Measurements from ENCODE around the gene LRRC45. TPM values are rescaled to one million over a fixed set of nuclear protein-coding genes. Genes with fewer than 3 reads are reported as not detected.

The LRRC45 gene
- total RNA-seq, 1 experiment from 2014 or later: 34.3 TPM

DNA sequence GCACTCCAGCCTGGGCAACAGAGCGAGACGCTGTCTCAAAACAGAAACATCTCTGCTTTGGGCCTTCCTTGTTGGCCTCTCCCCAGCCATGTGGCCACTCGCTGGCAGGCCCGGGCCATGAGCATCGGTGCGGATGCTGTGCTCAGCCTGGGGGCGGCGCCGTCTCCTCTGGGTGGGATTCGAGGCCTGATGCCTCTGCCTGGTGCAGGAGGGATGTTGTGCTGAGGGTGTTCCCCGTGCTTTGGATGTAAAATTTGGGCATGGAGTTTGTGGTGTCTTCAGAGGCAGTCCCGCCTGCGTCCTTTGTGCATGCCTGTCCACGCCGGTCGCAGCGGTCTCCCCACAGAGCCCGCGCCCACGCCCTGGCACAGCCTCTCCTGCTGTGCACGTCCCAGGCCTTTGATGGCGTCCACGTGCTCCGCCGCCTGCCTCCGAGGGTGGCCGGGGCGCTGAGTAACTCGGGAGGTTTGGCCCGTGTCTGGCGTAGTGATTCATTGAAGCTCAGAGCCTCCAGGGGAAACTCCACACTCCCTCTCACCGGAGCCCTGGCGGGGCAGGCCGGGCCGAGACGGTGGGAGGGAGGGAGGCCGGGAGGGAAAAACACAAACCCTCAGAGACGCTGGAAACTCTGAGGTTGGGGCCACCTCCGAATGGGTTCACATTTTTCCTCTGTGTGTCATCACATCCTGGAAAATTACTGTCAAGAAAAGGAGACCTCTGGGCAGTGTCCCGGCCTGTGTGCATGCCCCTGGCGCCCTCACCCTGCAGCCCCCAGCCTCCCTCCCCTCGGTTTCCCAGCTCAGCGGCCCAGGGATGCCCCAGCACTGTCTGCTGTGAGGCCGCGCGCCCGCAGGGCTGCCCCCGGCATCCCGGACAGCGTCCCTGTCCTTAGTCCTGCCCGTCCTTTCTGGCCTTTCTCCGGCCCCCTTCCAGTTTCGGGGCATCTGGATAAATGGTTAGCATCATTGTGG, 19.4 kb upstream of the LRRC45 start:
- no peaks in the 10 kb centered on the region for H3K9me3 ChIP-seq (ENCODE audit: low read depth, low read length, poor library complexity, severe bottlenecking)
- intact Hi-C loops (cut with micrococcal nuclease; ENCODE audit: unreplicated experiment): no loop called here
- no peak overlapping the region for H3K27ac ChIP-seq (ENCODE audit: low read depth, low read length, poor library complexity, severe bottlenecking)
- H3K27me3 ChIP-seq (replicated peaks; ENCODE audit: insufficient read depth, low read depth, low read length, poor library complexity): no peaks in the 10 kb centered on the region
- ChIA-PET POLR2A (ENCODE audit: low non-redundant PET) (interaction anchor here (0.6 kb wide), 1 partner anchor 428 kb away, joined by 4 read pairs; no protein-coding TSS in a partner anchor), CTCF (interaction anchor here (0.6 to 0.7 kb wide), 2 partner anchors 16 to 29 kb away, joined by 3 to 6 read pairs; no protein-coding TSS in a partner anchor)
- H3K4me3 ChIP-seq (ENCODE audit: low read depth, low read length, poor library complexity, severe bottlenecking): no peak overlapping the region
- BruUV-seq (replicated peaks): no TSS peak
- peaks cover 9% of the 10 kb centered on the region for H3K4me1 ChIP-seq (ENCODE audit: insufficient read depth, low read length, poor library complexity, severe bottlenecking)
- no peaks in the 10 kb centered on the region for H3K36me3 ChIP-seq (ENCODE audit: insufficient read depth, low read length, poor library complexity, severe bottlenecking)
- peak; percentile 76 for DNase-seq (ENCODE audit: low spot score)
- TF ChIP-seq, protein P1, sequence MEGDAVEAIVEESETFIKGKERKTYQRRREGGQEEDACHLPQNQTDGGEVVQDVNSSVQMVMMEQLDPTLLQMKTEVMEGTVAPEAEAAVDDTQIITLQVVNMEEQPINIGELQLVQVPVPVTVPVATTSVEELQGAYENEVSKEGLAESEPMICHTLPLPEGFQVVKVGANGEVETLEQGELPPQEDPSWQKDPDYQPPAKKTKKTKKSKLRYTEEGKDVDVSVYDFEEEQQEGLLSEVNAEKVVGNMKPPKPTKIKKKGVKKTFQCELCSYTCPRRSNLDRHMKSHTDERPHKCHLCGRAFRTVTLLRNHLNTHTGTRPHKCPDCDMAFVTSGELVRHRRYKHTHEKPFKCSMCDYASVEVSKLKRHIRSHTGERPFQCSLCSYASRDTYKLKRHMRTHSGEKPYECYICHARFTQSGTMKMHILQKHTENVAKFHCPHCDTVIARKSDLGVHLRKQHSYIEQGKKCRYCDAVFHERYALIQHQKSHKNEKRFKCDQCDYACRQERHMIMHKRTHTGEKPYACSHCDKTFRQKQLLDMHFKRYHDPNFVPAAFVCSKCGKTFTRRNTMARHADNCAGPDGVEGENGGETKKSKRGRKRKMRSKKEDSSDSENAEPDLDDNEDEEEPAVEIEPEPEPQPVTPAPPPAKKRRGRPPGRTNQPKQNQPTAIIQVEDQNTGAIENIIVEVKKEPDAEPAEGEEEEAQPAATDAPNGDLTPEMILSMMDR (conservative IDR thresholded peaks at IDR 0.05; ENCODE audit: low read depth, low read length): no peak
- TF ChIP-seq EZH2 (IDR thresholded peaks at IDR 0.05; ENCODE audit: borderline replicate concordance, low read depth, low read length, poor library complexity, severe bottlenecking): no peak

- H3K27ac ChIP-seq (ENCODE audit: low read depth, low read length, poor library complexity, severe bottlenecking): no peak overlapping the region
- H3K27me3 ChIP-seq (replicated peaks; ENCODE audit: insufficient read depth, low read depth, low read length, poor library complexity): no peaks in the 10 kb centered on the region
- H3K4me3 ChIP-seq (ENCODE audit: low read depth, low read length, poor library complexity, severe bottlenecking): no peak overlapping the region
- H3K4me1 ChIP-seq (ENCODE audit: insufficient read depth, low read length, poor library complexity, severe bottlenecking): peaks cover 9% of the 10 kb centered on the region
- H3K9me3 ChIP-seq (ENCODE audit: low read depth, low read length, poor library complexity, severe bottlenecking): no peaks in the 10 kb centered on the region
- intact Hi-C loops (cut with micrococcal nuclease; ENCODE audit: unreplicated experiment): no loop called here
- no peaks in the 10 kb centered on the region for H3K36me3 ChIP-seq (ENCODE audit: insufficient read depth, low read length, poor library complexity, severe bottlenecking)
- DNase-seq (ENCODE audit: low spot score): no peak
- POLR2A ChIA-PET (ENCODE audit: low non-redundant PET): no interaction called here
- BruUV-seq (replicated peaks): no TSS peak
- TF ChIP-seq EZH2 (IDR thresholded peaks at IDR 0.05; ENCODE audit: borderline replicate concordance, low read depth, low read length, poor library complexity, severe bottlenecking): no peak
- TF ChIP-seq, protein P1 (conservative IDR thresholded peaks at IDR 0.05; ENCODE audit: low read depth, low read length): no peak
- CTCF ChIA-PET: interaction anchor here (0.5 kb wide), 1 partner anchor 49 kb away, joined by 7 read pairs; no protein-coding TSS in a partner anchor
These were observed 18.3 kb upstream of the LRRC45 start for GRCh38 chr17:82004517-82005455.

DNA sequence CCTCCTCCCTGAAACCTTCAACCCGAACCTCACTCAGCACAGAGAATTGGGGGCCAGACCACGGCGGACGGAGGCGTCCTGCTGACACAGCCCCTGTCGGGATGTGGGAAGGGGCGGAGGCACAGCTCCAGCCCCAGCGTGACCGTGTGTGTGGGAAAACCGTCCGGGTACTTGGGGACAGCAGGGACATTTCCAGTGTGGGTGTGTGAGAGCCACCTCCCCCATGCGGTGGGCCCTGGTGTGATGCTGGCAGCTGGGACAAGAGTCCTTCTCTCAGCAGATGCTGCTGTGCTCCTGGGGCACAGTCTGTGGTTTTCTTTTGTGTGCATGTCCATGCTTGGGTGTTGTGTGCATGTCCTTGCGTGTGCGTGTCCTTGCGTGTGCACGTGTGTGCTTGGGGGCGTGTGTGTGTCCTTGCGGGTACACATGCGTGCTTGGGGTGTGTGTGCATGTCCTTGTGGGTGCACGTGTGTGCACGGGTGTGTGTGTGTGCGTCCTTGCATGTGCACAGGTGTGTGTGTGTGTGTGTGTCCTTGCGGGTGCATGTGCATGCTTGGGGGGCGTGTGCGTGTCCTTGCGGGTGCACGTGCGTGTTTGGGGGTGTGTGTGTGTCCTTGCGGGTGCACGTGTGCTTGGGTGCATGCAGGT, 17.3 kb upstream of the LRRC45 start:
- no peaks in the 10 kb centered on the region for H3K9me3 ChIP-seq (ENCODE audit: low read depth, low read length, poor library complexity, severe bottlenecking)
- H3K27ac ChIP-seq (ENCODE audit: low read depth, low read length, poor library complexity, severe bottlenecking): no peak overlapping the region
- H3K4me3 ChIP-seq (ENCODE audit: low read depth, low read length, poor library complexity, severe bottlenecking): no peak overlapping the region
- POLR2A ChIA-PET (ENCODE audit: low non-redundant PET): no interaction called here
- TF ChIP-seq EZH2 (IDR thresholded peaks at IDR 0.05; ENCODE audit: borderline replicate concordance, low read depth, low read length, poor library complexity, severe bottlenecking): no peak
- TF ChIP-seq, protein P1 (conservative IDR thresholded peaks at IDR 0.05; ENCODE audit: low read depth, low read length): no peak
- BruUV-seq (replicated peaks): no TSS peak
- H3K4me1 ChIP-seq (ENCODE audit: insufficient read depth, low read length, poor library complexity, severe bottlenecking): peaks cover 9% of the 10 kb centered on the region
- no peaks in the 10 kb centered on the region for H3K27me3 ChIP-seq (replicated peaks; ENCODE audit: insufficient read depth, low read depth, low read length, poor library complexity)
- DNase-seq (ENCODE audit: low spot score): no peak
- H3K36me3 ChIP-seq (ENCODE audit: insufficient read depth, low read length, poor library complexity, severe bottlenecking): no peaks in the 10 kb centered on the region
- CTCF ChIA-PET: no interaction called here
- intact Hi-C loops (cut with micrococcal nuclease; ENCODE audit: unreplicated experiment): no loop called here
